Measurements from ENCODE around the gene MYB. TPM values are rescaled to one million over a fixed set of nuclear protein-coding genes. Genes with fewer than 3 reads are reported as not detected.

The MYB gene
- total RNA-seq, 1 donor from 2014 or later, result 2.0 TPM

DNA sequence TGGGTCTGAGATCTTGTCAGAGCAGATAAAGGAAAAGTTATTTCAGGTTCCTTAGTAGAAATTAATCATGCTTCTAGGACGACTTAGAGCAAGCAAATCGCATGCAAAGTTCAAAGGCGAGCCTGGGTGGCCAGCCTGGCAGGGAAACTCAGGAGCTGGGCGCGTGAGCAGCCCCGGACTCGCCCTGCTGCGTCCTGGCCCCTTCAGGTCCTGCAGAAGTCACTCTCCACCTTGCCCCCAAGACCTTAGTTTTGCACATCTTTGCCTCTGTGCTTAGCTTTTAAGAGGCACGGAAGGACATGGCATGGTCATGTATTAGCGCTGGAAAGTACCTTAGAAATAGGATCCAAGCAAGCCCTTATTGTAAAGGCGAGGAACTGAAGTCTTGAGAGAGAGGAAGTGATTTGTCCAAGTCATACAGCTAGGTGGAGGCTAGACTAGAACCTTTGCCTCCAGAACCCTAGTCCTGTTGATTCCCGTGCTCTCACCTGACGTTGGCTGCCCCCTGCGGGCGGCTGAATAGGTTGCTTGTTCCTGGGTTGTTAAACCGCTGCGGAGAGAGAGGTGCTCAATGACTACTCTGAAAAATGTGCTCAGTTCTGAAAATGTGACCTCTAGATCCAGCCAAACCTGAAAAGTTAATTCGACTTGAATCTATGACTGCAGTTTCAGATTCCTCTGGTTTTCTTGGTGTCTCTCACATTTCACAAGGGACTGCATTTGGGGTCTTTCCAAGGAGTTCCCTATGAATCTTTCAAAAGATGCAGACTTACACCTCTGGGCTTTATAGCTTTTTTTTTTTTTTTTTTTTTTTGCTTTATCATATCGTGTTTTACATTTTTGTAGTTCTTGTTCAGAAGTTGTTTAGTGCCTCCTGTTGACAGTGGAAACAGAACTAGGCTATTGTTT lies 2.7 kb downstream of the MYB start:
- Histone ChIP-seq H3K27ac (no peak overlapping the region), H3K4me1 (peaks cover 25% of the 10 kb centered on the region), H3K36me3 (no peaks in the 10 kb centered on the region), H3K9me3 (no peaks in the 10 kb centered on the region), H3K27me3 (peaks cover 38% of the 10 kb centered on the region), H3K4me3 (peak overlapping the region; percentile 63)
- ATAC-seq (peak; percentile 60), DNase-seq (peak; percentile 72)
- TF ChIP-seq, protein P1, sequence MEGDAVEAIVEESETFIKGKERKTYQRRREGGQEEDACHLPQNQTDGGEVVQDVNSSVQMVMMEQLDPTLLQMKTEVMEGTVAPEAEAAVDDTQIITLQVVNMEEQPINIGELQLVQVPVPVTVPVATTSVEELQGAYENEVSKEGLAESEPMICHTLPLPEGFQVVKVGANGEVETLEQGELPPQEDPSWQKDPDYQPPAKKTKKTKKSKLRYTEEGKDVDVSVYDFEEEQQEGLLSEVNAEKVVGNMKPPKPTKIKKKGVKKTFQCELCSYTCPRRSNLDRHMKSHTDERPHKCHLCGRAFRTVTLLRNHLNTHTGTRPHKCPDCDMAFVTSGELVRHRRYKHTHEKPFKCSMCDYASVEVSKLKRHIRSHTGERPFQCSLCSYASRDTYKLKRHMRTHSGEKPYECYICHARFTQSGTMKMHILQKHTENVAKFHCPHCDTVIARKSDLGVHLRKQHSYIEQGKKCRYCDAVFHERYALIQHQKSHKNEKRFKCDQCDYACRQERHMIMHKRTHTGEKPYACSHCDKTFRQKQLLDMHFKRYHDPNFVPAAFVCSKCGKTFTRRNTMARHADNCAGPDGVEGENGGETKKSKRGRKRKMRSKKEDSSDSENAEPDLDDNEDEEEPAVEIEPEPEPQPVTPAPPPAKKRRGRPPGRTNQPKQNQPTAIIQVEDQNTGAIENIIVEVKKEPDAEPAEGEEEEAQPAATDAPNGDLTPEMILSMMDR (IDR thresholded peaks at IDR 0.05), result peak; percentile 47
- intact Hi-C loops (cut with DNase I), result no loop called here

- peaks cover 38% of the 10 kb centered on the region for H3K27me3 ChIP-seq
- peaks cover 25% of the 10 kb centered on the region for H3K4me1 ChIP-seq
- H3K27ac ChIP-seq, result no peak overlapping the region
- H3K9me3 ChIP-seq, result no peaks in the 10 kb centered on the region
- DNase-seq (no peak), ATAC-seq (no peak)
- TF ChIP-seq, protein P1 (IDR thresholded peaks at IDR 0.05), result no peak
- no peaks in the 10 kb centered on the region for H3K36me3 ChIP-seq
- no peak overlapping the region for H3K4me3 ChIP-seq
- intact Hi-C loops (cut with DNase I), result no loop called here
Observed at GRCh38 chr6:135185483-135185882, 4.4 kb downstream of the MYB start.

- TF ChIP-seq, protein P1 (IDR thresholded peaks at IDR 0.05), result no peak
- no peak for ATAC-seq
- H3K4me1 ChIP-seq, result peaks cover 25% of the 10 kb centered on the region
- DNase-seq, result no peak
- no peaks in the 10 kb centered on the region for H3K9me3 ChIP-seq
- intact Hi-C loops (cut with DNase I), result no loop called here
- H3K4me3 ChIP-seq, result no peak overlapping the region
- no peaks in the 10 kb centered on the region for H3K36me3 ChIP-seq
- peaks cover 38% of the 10 kb centered on the region for H3K27me3 ChIP-seq
- no peak overlapping the region for H3K27ac ChIP-seq
Observed at GRCh38 chr6:135186255-135186654, 5.1 kb downstream of the MYB start.

GRCh38 chr6:135187372-135187771 lies 6.3 kb downstream of the MYB start:
- H3K36me3 ChIP-seq, result no peaks in the 10 kb centered on the region
- no peak overlapping the region for H3K4me3 ChIP-seq
- intact Hi-C loops (cut with DNase I), result no loop called here
- TF ChIP-seq, protein P1 (IDR thresholded peaks at IDR 0.05), result no peak
- ATAC-seq (no peak), DNase-seq (no peak)
- H3K27me3 ChIP-seq, result peaks cover 36% of the 10 kb centered on the region
- no peak overlapping the region for H3K27ac ChIP-seq
- peaks cover 17% of the 10 kb centered on the region for H3K4me1 ChIP-seq
- H3K9me3 ChIP-seq, result no peaks in the 10 kb centered on the region

DNA sequence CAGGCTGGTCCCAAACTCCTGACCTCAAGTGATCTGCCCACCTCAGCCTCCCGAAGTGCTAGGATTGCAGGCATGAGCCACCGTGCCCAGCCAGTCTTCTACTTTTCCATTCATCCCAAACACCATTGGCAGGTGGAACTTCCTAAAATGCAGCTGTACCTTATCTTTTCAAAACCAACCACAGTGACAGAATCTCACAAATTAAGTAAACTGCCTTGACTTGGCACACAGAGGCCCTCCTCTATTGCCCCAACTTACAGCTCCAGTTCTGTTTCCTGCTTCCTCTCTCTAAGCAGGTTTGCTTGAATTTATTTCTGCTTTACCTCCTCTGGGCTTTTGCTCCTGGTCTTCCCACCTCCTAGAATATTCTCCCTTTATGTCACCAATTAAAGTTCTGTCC lies 7.6 kb downstream of the MYB start:
- Histone ChIP-seq H3K27ac (no peak overlapping the region), H3K36me3 (no peaks in the 10 kb centered on the region), H3K4me1 (peaks cover 4% of the 10 kb centered on the region), H3K27me3 (peaks cover 28% of the 10 kb centered on the region), H3K4me3 (no peak overlapping the region), H3K9me3 (no peaks in the 10 kb centered on the region)
- TF ChIP-seq, protein P1 (IDR thresholded peaks at IDR 0.05), result no peak
- ATAC-seq (no peak), DNase-seq (no peak)
- intact Hi-C loops (cut with DNase I), result no loop called here

Data from upper lobe of right lung (tissue), 1 donor.